ACC112 (cell line): ENCODE measurements around the gene ANKRD44.

Source experiments
- H2AFZ ChIP-seq: fragments of 200-600 bp; sonication (generic); one replicate; pipeline ENCODE4 v1.6.0; 2017; ENCODE audit warnings: antibody characterized with exemption, low read length; ENCODE audit not compliant: unreplicated experiment
- H3K27ac ChIP-seq: fragments of 200-600 bp; sonication (generic); 2 replicates; pipeline ENCODE4 v1.5.1; 2014; ENCODE audit warnings: low read depth, mild to moderate bottlenecking, antibody characterized with exemption, low read length, moderate library complexity
- H3K27me3 ChIP-seq: fragments of 200-600 bp; sonication (generic); 2 replicates; pipeline ENCODE4 v1.6.1; 2014; ENCODE audit warnings: mild to moderate bottlenecking, antibody characterized with exemption, low read length, moderate library complexity, mixed read lengths; ENCODE audit not compliant: insufficient read depth
- H3K36me3 ChIP-seq: fragments of 200-600 bp; sonication (generic); 2 replicates; pipeline ENCODE4 v1.6.1; 2016; ENCODE audit warnings: mild to moderate bottlenecking, antibody characterized with exemption, low read length, moderate library complexity, mixed read lengths; ENCODE audit not compliant: insufficient read depth
- H3K4me1 ChIP-seq: fragments of 200-600 bp; sonication (generic); one replicate; pipeline ENCODE4 v1.6.1; 2016; ENCODE audit warnings: low read length, mixed read lengths; ENCODE audit not compliant: insufficient read depth, unreplicated experiment, control insufficient read depth
- H3K4me3 ChIP-seq: fragments of 200-600 bp; sonication (generic); 2 replicates; pipeline ENCODE4 v1.5.1; 2014; ENCODE audit warnings: mild to moderate bottlenecking, low read depth, low read length
- H3K79me2 ChIP-seq: fragments of 200-600 bp; sonication (generic); one replicate; pipeline ENCODE4 v1.6.0; 2016; ENCODE audit warnings: low read length; ENCODE audit not compliant: control insufficient read depth, unreplicated experiment, insufficient read depth

The ANKRD44 gene

DNA sequence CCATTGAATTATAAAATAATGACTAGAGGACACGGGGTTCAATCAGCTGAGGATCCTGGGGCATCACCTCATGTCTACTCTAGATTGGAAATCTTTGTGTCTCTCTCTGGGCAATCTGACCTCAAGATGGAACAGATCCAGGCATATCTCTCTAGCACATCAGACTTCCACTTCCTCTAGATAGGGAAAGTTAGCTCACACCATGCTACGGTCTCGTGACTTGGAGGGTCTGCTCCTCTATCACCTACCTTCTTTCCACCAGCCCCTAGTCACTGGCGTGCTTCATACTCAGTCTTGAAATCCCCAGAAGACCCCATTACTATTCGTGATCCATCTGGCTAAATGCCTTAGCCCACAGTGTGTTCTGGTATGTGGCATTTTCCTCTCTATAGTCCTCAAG, 148.8 kb downstream of the ANKRD44 start:
- peaks cover 28% of the 10 kb centered on the region for H3K4me1 ChIP-seq
- H2AFZ ChIP-seq, result no peak overlapping the region
- H3K36me3 ChIP-seq, result no peaks in the 10 kb centered on the region
- no peak overlapping the region for H3K4me3 ChIP-seq
- no peak overlapping the region for H3K27ac ChIP-seq
- H3K27me3 ChIP-seq, result no peaks in the 10 kb centered on the region
- H3K79me2 ChIP-seq, result no peaks in the 10 kb centered on the region

GRCh38 chr2:197159661-197160211, 150.8 kb downstream of the ANKRD44 start:
- Histone ChIP-seq H3K4me3 (peak overlapping the region; percentile 30), H3K27ac (peak overlapping the region; percentile 94), H2AFZ (peak overlapping the region; percentile 58)

GRCh38 chr2:197158591-197159550, 151.7 kb downstream of the ANKRD44 start:
- Histone ChIP-seq H2AFZ (peak overlapping the region; percentile 58), H3K36me3 (no peaks in the 10 kb centered on the region), H3K4me1 (peaks cover 28% of the 10 kb centered on the region), H3K4me3 (peak overlapping the region; percentile 30), H3K27ac (peak overlapping the region; percentile 94), H3K27me3 (no peaks in the 10 kb centered on the region), H3K79me2 (no peaks in the 10 kb centered on the region)

More at GRCh38 chr2:197159661-197160211, 150.8 kb downstream of the ANKRD44 start:
- H3K4me1 ChIP-seq, result peaks cover 28% of the 10 kb centered on the region
- H3K36me3 ChIP-seq, result no peaks in the 10 kb centered on the region
- H3K79me2 ChIP-seq, result no peaks in the 10 kb centered on the region
- no peaks in the 10 kb centered on the region for H3K27me3 ChIP-seq

DNA sequence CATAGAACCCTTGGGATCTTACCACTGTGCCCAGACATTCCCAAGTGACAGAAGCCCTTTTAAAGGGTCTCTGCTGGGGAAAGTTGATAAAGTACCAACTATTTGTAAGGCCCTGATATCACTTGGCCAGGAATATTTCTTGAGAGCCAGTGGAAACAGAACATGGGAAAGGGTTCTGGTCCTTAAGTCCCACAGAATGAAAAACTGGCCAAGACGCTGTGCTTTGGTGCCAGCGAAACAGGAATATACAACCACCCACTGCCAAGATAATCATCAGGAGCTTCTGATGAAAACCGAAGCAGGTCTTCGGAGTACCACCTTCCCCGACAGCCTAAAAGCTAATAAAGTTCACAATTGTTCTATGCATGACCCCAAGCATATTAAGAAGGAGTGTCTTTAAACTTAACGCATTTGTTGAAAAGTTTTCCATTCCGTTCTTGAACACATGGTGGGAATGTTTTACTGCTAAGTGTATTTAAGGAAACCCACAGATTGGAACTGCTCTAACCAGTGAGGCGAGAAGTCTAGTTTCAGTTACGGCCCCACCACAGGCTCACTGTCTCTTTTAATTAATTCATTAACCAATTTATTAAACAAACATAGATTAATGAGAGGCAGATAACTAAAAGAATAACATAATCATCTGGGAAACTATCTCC, 152.6 kb downstream of the ANKRD44 start:
- Histone ChIP-seq H2AFZ (no peak overlapping the region), H3K4me3 (no peak overlapping the region), H3K27me3 (no peaks in the 10 kb centered on the region), H3K36me3 (no peaks in the 10 kb centered on the region), H3K4me1 (peaks cover 36% of the 10 kb centered on the region), H3K27ac (peak overlapping the region; percentile 94), H3K79me2 (no peaks in the 10 kb centered on the region)

DNA sequence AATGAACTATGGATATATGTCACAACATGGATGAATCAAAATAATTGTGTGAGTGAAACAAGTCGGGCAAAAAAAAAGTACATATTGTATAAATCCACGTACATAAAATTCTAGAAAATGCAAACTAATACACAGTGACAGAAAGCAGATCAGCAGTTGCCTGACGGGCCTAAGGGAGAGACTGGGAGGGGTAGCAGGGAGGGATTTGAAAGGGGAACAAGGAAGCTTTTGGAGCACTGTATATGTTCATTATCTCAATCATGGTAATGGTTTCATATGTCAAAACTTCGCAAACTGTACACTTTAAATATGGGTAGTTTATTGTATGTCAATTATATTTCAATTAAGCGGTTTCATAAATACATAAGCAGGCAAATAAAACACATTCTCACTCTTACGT, 153.8 kb downstream of the ANKRD44 start:
- no peak overlapping the region for H3K4me3 ChIP-seq
- peaks cover 44% of the 10 kb centered on the region for H3K4me1 ChIP-seq
- H3K79me2 ChIP-seq, result no peaks in the 10 kb centered on the region
- H2AFZ ChIP-seq, result no peak overlapping the region
- H3K36me3 ChIP-seq, result no peaks in the 10 kb centered on the region
- no peaks in the 10 kb centered on the region for H3K27me3 ChIP-seq
- H3K27ac ChIP-seq, result no peak overlapping the region

DNA sequence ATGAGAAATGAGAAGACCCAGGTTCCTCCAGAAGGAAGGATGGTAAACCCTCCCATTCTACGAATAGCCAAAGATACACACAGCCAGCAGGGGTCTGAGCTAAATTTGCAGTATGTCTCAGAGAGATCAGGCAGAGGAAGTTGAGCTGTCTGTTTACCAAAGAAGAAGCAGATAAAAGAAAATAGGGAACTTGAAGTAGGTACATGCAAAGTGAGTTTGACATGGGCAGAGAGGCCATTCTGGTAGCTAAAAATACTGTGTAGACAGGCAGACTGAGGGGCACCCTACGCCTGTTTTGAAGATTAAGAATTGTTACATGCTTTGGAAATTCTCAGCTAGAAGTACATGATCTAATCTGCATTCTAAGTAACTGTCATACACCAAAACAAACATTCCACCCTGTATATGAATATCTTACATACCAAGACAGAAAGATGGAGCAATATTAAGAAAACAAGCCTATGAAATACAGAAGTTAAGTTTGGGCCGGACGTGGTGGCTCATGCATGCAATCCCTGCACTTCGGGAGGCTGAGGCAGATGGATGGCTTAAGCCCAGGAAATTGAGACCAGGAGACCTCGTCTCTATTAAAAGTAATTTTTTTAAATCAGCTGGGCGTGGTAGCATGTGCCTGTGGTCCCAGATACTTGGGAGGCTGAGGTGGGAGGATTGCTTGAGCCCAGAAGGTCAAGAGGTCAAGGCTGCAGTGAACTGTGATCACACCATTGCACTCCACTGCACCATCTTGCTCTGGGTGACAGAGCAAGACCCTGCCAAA, 157.9 kb downstream of the ANKRD44 start:
- peak overlapping the region; percentile 37 for H3K27ac ChIP-seq
- H3K27me3 ChIP-seq, result no peaks in the 10 kb centered on the region
- no peaks in the 10 kb centered on the region for H3K36me3 ChIP-seq
- peak overlapping the region; percentile 8 for H2AFZ ChIP-seq
- no peaks in the 10 kb centered on the region for H3K79me2 ChIP-seq
- no peak overlapping the region for H3K4me3 ChIP-seq
- H3K4me1 ChIP-seq, result peaks cover 16% of the 10 kb centered on the region

DNA sequence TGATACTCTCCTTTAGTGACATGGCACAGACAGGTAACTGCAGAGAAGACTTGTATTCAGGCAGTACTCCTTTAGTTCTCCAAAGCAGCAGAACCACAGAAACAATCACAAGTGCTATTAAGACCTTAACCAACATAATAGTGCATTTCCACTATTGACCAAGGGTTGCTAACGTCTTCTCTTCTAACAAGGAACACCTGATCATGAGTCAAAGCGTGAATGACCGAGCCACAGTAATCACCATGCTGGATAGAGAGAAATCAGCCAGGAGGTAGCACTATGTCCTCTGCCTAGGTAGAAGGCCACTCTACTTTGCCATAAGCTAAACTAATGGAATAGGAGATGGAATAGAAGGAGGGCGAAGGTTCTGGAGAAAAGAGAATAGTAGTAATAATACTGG, 161.0 kb downstream of the ANKRD44 start:
- Histone ChIP-seq H3K27me3 (no peaks in the 10 kb centered on the region), H3K27ac (no peak overlapping the region), H3K4me3 (no peak overlapping the region), H3K36me3 (no peaks in the 10 kb centered on the region), H3K4me1 (peaks cover 16% of the 10 kb centered on the region), H2AFZ (no peak overlapping the region), H3K79me2 (no peaks in the 10 kb centered on the region)

- Histone ChIP-seq H3K27ac (no peak overlapping the region), H3K4me1 (peaks cover 11% of the 10 kb centered on the region)
Observed at GRCh38 chr2:197148401-197148800, 162.2 kb downstream of the ANKRD44 start.

DNA sequence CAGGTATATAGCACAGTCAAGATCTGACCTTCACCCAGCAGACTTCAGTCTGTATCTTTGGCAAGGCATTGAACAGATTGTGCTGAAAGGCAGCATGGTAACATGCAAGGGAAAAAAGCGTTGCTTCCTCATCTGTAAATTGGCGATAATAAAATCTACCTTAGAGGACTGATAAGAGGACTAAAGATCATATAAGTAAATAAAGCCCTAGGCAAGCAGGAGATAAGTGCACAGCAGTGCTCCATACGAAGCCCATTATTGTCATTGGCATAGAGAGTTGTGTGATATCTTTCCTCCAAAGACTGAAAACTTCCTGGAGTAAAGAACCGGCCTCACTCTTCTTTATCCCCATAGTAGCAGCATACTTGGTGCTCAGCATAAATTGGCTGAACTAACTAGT, 162.6 kb downstream of the ANKRD44 start:
- Histone ChIP-seq H3K36me3 (no peaks in the 10 kb centered on the region), H3K4me3 (no peak overlapping the region), H3K27ac (no peak overlapping the region), H2AFZ (no peak overlapping the region), H3K79me2 (no peaks in the 10 kb centered on the region), H3K4me1 (peaks cover 7% of the 10 kb centered on the region), H3K27me3 (no peaks in the 10 kb centered on the region)

More at GRCh38 chr2:197148401-197148800, 162.2 kb downstream of the ANKRD44 start:
- no peaks in the 10 kb centered on the region for H3K27me3 ChIP-seq
- no peak overlapping the region for H3K4me3 ChIP-seq
- no peaks in the 10 kb centered on the region for H3K79me2 ChIP-seq
- no peak overlapping the region for H2AFZ ChIP-seq
- no peaks in the 10 kb centered on the region for H3K36me3 ChIP-seq

DNA sequence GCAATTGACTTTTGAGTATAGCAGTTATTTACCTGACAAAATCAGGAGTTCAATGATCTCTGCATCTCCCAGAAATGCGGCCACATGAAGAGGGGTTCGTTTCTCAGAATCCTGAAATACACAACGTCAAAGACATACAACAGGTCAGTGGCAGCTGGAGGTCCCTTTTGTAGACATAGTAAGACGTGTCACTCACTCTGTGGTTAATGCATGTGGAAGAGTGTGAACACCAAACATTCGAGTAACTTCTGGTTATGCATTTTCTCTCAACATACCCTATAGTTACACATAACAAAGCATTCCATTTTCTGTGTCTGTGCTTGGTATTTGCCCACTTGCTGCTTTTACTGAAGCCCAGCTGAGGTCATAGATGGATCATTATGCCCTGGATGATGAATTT, 163.6 kb downstream of the ANKRD44 start:
- no peaks in the 10 kb centered on the region for H3K27me3 ChIP-seq
- no peak overlapping the region for H2AFZ ChIP-seq
- no peaks in the 10 kb centered on the region for H3K36me3 ChIP-seq
- no peak overlapping the region for H3K4me3 ChIP-seq
- no peaks in the 10 kb centered on the region for H3K79me2 ChIP-seq
- no peak overlapping the region for H3K27ac ChIP-seq
- no peaks in the 10 kb centered on the region for H3K4me1 ChIP-seq
